ENCODE measurements around the gene LIAS. TPM values are rescaled to one million over a fixed set of nuclear protein-coding genes. Genes with fewer than 3 reads are reported as not detected.
"Not testable (repeated sequence)": the region's sequence is repeated elsewhere in the genome, so short reads cannot be mapped to it uniquely, and the experiment has no call there.

Gene LIAS
- 19.7 and 20.3 TPM in 2 replicates for total RNA-seq (2014; rRNA removed; shearing (Covaris generic))

DNA sequence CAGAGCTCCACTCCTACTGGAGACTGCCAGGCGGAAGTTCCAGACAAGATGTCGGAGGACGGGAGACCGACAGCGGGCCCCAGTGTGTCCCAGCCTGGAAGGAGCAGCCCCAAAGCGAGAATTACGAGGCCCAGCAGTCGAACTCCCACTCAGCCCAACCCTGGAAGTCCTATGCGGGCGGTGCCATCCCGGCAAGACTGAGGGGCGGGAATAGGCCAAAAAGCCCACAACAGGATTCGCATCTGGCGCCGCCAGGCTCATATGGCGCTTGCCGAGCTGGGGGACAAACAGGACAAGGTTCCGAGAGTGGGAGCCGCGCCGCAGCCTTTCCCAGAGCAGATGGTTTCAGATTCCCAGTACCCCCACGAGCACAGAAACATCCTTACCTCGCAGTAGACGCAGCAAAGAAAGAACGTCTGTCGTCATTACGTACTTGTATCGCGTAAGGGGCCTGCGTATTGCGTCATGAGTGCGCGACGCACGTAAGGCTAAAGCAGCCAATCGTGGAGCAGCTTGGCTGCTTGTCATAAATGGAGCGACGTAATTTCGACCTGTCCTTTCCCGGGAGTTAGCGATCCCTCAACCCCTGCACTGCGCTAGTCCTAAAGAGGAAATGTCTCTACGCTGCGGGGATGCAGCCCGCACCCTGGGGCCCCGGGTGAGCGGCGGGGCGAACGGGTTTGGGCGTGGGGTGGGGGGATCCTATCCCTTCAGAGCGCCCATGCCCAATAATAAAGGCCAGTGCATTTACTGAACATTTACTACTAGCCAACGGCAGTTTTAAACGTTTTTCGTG is at the start of gene LIAS, which contains the start of gene RPL9:
LIAS (plus strand) TSS at position 552 of the 796 bp plus-strand sequence; CDS start at position 614, 62 bp downstream.
RPL9 (minus strand) TSS at position 418 of the 796 bp plus-strand sequence. CDS start 483 bp downstream, outside the sequence.
- no peaks in the 10 kb centered on the region for H3K9me3 ChIP-seq (replicated peaks)
- H3K4me3 ChIP-seq: peak within 1 kb of the TSS; percentile 78
- no peaks in the 10 kb centered on the region for H3K27me3 ChIP-seq
- H3K27ac ChIP-seq: peak within 1 kb of the TSS; percentile 82
- peak; percentile 98 to 99 for DNase-seq
- peaks cover 47% of the 10 kb centered on the region for H3K36me3 ChIP-seq
- H3K4me1 ChIP-seq: no peaks in the 10 kb centered on the region

DNA sequence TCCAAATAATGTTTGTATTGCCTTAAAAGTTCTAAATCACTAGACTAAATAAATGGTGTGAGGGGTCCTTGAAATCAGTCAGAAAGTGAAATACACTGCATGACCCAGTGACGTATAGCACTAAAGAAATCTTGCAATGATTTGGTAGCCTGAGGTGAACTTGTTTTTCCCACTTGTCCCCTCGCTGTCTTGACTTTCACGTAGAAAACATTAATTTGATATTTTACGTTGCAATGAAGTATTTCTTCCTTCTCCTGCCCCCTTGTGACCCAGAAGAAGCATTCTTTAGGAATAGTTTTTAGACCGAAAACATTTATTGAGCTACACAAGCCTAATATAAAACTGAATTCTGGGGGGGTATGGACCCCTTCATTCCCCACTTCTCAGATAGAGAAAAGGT is 48.4 kb upstream of the LIAS start:
- Histone ChIP-seq H3K4me1 (peaks cover 4% of the 10 kb centered on the region; the same call in 1 of the 2 replicates), H3K36me3 (no peaks in the 10 kb centered on the region), H3K27me3 (no peaks in the 10 kb centered on the region), H3K27ac (no peak overlapping the region), H3K9me3 (replicated peaks) (no peaks in the 10 kb centered on the region), H3K4me3 (no peak overlapping the region)
- DNase-seq: no peak

DNA sequence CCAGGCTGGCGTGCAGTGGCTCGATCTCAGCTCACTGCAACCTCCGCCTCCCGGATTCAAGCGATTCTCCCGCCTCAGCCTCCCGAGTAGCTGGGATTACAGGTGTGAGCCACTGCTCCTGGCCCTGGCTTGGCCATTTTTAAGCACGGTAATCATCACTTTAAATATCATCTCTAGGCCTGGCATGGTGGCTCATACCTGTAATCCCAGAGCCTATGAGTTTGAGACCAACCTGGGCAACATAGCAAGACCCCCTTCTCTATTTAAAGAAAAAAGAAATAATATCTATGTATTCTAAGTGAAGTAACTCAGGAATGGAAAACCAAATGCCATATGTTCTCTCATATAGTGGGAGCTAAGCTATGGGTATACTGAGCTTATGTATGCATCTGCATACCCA is 47.3 kb upstream of the LIAS start:
- H3K4me1 ChIP-seq; DNase-seq; H3K27ac ChIP-seq; H3K9me3 ChIP-seq (replicated peaks); H3K36me3 ChIP-seq; H3K27me3 ChIP-seq; H3K4me3 ChIP-seq: not testable (repeated sequence)

DNA sequence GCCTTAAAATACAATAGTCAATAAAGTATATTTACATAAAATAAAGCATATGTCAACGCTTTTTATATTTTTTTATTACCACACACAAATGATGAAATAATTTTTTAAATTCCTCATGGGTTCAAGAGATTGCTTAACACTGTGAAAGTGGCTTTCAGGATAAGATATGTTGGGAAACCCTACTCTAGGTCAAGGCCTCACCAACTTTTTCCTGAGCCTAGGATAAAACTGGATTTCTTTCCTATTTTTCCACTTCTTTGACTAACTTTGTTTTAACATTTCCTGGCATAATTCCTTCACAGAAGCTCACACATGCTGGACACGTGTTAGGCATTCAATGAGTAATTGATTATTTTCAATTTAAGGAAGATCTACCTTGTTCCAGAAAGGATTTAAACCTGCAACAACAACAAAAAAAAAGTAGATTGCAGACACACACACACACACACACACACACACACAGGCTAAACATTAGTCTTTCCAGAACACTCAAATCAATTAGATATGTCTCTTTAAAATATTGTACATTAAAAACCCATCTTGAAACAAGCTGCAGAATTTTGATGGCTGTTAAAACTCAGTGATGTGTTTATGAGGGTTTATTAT is 43.1 kb upstream of the LIAS start:
- Histone ChIP-seq H3K36me3 (no peaks in the 10 kb centered on the region), H3K4me3 (no peak overlapping the region), H3K4me1 (no peaks in the 10 kb centered on the region), H3K27ac (no peak overlapping the region), H3K27me3 (no peaks in the 10 kb centered on the region; the same call in 1 of the 2 replicates), H3K9me3 (replicated peaks) (no peaks in the 10 kb centered on the region)
- no peak for DNase-seq

DNA sequence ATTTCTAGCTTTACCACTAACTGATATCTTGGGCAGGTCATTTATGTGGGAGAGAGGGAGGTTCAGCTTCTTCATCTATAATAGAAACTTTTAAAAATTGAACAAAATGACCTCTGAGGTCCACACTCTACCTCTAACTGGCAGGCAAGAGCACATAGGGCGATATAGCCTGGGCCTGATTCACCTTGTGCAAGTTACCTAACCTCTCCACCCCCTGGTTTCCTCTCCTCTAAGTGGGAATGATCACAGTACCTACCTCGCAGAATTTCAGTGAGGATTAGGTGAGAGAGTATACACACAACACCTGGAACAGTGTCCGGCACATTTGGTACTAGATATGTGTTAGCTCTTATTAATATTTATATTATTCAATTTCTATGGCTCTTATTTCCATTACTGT is 36.6 kb upstream of the LIAS start:
- DNase-seq: no peak
- no peak overlapping the region for H3K4me3 ChIP-seq
- no peaks in the 10 kb centered on the region for H3K36me3 ChIP-seq
- H3K9me3 ChIP-seq (replicated peaks): no peaks in the 10 kb centered on the region
- H3K4me1 ChIP-seq: no peaks in the 10 kb centered on the region
- H3K27me3 ChIP-seq: no peaks in the 10 kb centered on the region; the same call in 1 of the 2 replicates
- H3K27ac ChIP-seq: no peak overlapping the region

DNA sequence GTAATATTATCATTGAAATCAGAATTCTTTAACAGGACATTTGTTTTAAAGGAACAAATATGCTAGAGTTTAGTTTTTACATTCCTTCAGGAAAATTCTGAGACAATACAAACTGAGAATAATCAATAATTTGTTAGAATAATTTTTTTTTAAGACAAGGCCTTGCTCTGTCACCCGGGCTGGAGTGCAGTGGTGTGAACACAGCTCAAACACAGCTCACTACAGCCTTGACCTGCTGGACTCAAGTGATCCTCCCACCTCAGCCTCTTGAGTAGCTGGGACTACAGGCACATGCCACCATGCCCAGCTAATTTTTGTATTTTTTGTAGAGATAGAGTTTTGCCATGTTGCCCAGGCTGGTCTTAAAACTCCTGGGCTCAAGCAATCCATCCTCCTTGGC is 33.6 kb upstream of the LIAS start:
- H3K27ac ChIP-seq; H3K4me1 ChIP-seq; H3K4me3 ChIP-seq; DNase-seq; H3K9me3 ChIP-seq (replicated peaks); H3K36me3 ChIP-seq; H3K27me3 ChIP-seq: not testable (repeated sequence)

DNA sequence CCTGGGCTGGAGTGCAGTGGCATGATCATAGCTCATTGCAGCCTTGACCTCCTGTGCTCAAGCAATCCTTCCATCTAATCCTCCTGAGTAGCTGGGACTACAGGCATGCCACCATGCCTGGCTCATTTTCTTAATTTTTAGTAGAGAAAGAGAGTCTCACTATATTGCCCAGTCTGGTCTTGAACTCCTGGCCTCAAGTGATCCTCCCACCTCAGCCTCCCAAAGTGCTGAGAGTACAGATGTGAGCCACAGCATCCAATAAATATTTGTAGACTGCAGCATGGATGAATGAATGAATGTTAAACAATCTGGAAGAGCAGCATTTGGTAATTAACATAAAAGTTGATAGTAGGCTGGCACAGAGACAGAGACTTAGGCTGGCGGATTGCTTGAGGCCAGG is 32.1 kb upstream of the LIAS start:
- no peaks in the 10 kb centered on the region for H3K9me3 ChIP-seq (replicated peaks)
- H3K4me1 ChIP-seq: no peaks in the 10 kb centered on the region
- H3K4me3 ChIP-seq: no peak overlapping the region
- no peak for DNase-seq
- H3K27ac ChIP-seq: no peak overlapping the region
- H3K27me3 ChIP-seq: no peaks in the 10 kb centered on the region
- H3K36me3 ChIP-seq: no peaks in the 10 kb centered on the region

DNA sequence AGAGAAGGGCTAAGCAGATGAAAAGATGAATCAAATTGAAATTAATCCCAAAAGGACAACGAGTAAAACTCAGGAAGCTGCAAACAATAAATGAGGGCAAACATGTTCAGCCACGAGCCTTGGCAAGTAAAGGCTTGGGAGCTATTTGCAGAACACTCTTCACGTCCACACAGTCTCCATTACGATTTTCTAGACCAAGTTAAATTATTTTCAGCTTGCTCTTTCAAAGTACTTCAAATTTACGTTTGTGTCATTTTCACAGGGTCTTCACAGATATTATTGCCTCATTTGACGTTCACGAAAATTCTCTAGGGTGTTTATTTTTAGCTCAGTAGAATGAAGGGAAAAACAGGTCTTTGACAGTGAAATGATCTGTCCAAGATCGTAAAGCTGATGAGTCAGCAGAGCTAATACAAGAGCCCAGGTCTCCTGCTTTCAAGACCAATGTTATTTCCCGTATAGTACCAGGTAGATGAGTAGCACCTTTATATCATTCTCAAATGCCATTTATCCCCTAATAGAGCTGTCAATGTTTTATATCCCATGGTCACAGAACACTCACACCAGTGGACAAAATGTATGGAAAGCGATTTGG is 31.2 kb upstream of the LIAS start:
- no peaks in the 10 kb centered on the region for H3K27me3 ChIP-seq
- no peaks in the 10 kb centered on the region for H3K36me3 ChIP-seq
- DNase-seq: no peak
- no peaks in the 10 kb centered on the region for H3K4me1 ChIP-seq
- H3K27ac ChIP-seq: no peak overlapping the region
- H3K4me3 ChIP-seq: no peak overlapping the region
- no peaks in the 10 kb centered on the region for H3K9me3 ChIP-seq (replicated peaks)

DNA sequence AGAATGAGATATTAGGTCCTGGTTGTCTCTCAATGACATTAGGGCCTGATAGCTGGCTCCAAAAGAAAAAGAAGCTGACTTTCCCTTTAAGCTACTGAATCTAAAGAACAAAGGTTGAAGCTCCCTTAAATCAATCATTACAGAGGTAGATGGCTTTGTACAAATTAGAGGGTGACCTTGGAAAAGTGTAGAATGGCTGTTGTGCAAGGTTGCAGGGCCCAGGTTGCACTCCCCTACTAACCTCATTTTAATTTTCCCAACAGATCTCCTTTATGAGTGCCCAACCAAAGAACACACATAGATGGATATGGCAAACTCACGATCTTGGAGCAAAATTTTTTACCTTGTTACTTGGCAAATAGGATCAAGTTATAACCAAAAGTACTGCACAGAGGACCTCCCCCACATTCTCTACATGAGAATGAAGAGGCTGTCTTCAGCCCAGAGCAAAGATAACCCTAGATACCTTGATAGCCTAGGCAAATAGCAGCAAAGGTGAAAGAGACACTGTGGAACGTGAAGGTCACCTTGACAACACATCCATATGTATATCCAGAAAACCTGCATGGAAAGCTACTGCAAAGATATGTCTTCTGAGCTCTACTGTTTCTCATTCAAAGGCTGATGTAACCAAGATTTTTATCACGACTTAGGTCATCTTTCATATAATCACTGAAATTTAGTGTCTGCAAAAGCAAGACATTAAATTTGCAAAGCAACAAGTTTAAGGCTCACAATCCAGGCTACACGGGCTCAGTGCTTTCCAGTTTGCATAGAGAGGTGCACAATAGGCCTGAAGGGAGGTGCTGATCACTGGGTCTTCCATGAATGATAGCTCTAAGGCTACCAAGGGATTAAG is 29.2 kb upstream of the LIAS start:
- H3K4me3 ChIP-seq: no peak overlapping the region
- H3K36me3 ChIP-seq: no peaks in the 10 kb centered on the region
- H3K27ac ChIP-seq: no peak overlapping the region
- no peaks in the 10 kb centered on the region for H3K4me1 ChIP-seq
- H3K27me3 ChIP-seq: no peaks in the 10 kb centered on the region
- H3K9me3 ChIP-seq (replicated peaks): no peaks in the 10 kb centered on the region
- no peak for DNase-seq

DNA sequence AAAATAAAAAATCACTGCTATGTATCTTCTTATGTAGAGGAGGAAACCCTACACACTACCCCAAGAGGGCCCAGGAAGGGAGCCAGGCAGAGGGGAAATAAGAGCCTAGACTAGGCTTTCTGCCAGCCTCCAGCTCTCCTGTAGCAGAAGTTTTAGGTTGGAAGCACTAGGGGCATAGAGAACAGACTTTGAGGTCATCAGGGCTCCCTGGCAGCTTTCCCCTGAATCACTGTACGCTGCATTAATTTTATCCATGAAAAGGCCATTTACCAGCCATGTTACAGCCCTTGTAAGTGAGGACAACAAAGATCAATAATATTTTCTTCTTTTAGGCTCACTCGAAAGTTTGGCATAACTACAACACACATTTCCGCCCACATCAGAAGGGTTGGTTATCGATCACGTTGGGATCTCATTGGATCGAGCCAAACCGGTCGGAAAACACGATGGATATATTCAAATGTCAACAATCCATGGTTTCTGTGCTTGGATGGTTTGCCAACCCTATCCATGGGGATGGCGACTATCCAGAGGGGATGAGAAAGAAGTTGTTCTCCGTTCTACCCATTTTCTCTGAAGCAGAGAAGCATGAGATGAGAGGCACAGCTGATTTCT is 24.9 kb upstream of the LIAS start:
- no peaks in the 10 kb centered on the region for H3K9me3 ChIP-seq (replicated peaks)
- no peaks in the 10 kb centered on the region for H3K27me3 ChIP-seq
- H3K36me3 ChIP-seq: no peaks in the 10 kb centered on the region
- DNase-seq: no peak
- no peak overlapping the region for H3K4me3 ChIP-seq
- no peak overlapping the region for H3K27ac ChIP-seq
- no peaks in the 10 kb centered on the region for H3K4me1 ChIP-seq

DNA sequence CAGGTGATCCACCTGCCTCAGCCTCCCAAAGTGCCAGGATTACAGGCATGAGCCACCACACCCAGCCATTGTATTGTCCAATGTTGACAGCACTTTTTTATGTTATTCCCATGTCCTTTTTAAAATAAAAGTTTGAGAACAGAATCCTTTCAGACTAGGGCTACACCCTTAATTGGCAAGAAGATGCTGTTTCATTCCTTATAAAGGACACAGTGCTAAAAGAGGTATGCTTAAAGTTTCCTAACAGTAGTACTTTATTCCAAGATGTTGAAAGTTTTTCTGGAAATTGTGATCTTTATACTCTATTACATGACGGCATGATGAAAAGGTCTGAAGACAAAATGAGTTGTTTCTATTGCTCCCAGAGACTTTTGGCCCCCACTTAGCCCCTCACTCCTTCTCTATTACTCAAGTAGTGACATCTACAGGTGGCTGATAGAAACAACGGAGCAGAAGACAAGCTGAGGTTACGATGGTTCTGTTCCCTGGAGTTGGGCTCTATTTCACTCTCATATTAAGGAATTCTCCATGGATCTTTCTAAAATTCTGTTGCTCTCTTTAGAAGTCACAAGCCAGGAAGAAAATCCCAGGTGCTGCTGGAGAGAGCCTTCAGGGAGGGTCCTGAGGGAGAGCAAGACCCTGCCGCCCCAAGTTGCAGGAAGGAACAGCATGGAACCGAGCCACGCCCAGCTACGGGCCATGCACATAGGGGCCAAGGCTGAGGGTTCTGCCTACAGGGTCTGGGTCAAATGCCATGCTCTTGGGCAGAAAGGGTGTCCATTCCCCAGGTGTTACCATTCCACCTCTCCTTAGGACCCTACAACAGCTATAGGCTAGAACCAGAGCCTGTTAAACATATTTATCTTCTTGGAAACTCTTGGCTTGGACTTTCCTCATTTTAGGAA is 22.9 kb upstream of the LIAS start:
- no peak overlapping the region for H3K4me3 ChIP-seq
- no peaks in the 10 kb centered on the region for H3K27me3 ChIP-seq
- no peaks in the 10 kb centered on the region for H3K36me3 ChIP-seq
- H3K9me3 ChIP-seq (replicated peaks): no peaks in the 10 kb centered on the region
- H3K27ac ChIP-seq: no peak overlapping the region
- DNase-seq: no peak
- no peaks in the 10 kb centered on the region for H3K4me1 ChIP-seq

DNA sequence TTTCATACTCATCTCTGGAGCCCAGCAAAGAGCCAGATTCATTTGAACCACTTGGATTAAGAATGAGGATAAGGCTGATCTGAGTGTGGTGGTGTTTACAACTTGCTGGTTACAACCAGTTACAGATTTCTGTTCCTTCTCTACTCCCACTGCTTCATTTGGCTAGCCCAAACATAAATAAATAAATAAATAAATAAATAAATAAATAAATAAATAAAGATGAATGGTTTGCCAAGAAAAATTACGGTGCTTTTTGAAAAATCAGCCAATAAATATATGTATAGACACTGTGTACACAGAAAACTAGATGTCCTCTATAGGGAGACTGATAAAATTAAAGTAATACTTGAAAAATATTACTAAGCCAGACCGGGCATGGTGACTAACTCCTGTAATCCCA is 17.3 kb upstream of the LIAS start:
- H3K27me3 ChIP-seq: no peaks in the 10 kb centered on the region
- no peaks in the 10 kb centered on the region for H3K36me3 ChIP-seq
- H3K9me3 ChIP-seq (replicated peaks): no peaks in the 10 kb centered on the region
- no peak overlapping the region for H3K27ac ChIP-seq
- H3K4me3 ChIP-seq: no peak overlapping the region
- no peak for DNase-seq
- no peaks in the 10 kb centered on the region for H3K4me1 ChIP-seq

DNA sequence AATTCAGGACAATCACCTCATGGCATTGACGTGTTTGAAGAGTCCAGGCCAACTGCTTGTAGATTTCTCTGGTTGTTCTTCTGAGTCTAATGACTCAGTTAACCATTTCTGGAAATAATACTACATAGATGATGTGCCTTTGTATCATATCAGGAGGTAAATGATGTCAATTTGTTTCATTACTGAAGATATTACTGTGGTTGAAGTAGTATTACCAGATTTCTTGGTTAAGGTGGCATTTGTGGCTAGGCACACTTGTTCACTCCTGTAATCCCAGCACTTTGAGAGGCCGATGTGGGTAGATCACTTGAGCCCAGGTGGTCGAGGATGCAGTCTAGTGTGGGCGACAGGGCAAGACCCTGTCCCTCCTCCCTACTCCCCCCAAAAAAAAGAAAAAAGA is 15.9 kb upstream of the LIAS start:
- no peaks in the 10 kb centered on the region for H3K27me3 ChIP-seq
- no peak overlapping the region for H3K27ac ChIP-seq
- no peaks in the 10 kb centered on the region for H3K36me3 ChIP-seq
- DNase-seq: no peak
- no peaks in the 10 kb centered on the region for H3K9me3 ChIP-seq (replicated peaks)
- no peaks in the 10 kb centered on the region for H3K4me1 ChIP-seq
- no peak overlapping the region for H3K4me3 ChIP-seq

DNA sequence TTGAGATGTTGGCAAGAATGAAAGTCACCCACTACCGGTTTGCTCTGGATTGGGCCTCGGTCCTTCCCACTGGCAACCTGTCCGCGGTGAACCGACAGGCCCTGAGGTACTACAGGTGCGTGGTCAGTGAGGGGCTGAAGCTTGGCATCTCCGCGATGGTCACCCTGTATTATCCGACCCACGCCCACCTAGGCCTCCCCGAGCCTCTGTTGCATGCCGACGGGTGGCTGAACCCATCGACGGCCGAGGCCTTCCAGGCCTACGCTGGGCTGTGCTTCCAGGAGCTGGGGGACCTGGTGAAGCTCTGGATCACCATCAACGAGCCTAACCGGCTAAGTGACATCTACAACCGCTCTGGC is 12.4 kb upstream of the LIAS start:
- Histone ChIP-seq H3K27me3 (no peaks in the 10 kb centered on the region), H3K4me1 (no peaks in the 10 kb centered on the region), H3K4me3 (no peak overlapping the region), H3K27ac (no peak overlapping the region), H3K36me3 (peaks cover 14% of the 10 kb centered on the region), H3K9me3 (replicated peaks) (no peaks in the 10 kb centered on the region)
- no peak for DNase-seq
